Ascending aorta (tissue), 2 donors: ENCODE results near the gene SOX5. TPM values are rescaled to one million over a fixed set of nuclear protein-coding genes. Genes with fewer than 3 reads are reported as not detected.

Source experiments
- DNase-seq, 2 donors: peaks; one replicate each; pipeline ENCODE4 v3.0.0-alpha.2; 2019; ENCODE audit warnings: low spot score in 2 of 2
- H3K27ac ChIP-seq, 2 donors: fragments of 200-600 bp; sonication (generic); one replicate each; pipeline ENCODE4 v1.5.1; 2016 to 2017; ENCODE audit warnings: mild to moderate bottlenecking in 1 of 2
- H3K27me3 ChIP-seq: fragments of 200-600 bp; sonication (generic); one replicate; pipeline ENCODE4 v1.5.1; 2017
- H3K36me3 ChIP-seq, 2 donors: fragments of 200-600 bp; sonication (generic); one replicate each; pipeline ENCODE4 v1.5.1; 2016
- H3K4me1 ChIP-seq, 2 donors: fragments of 200-600 bp; sonication (generic); one replicate each; pipeline ENCODE4 v1.5.1; 2016 to 2017; ENCODE audit warnings: mild to moderate bottlenecking in 1 of 2
- H3K4me3 ChIP-seq, 2 donors: fragments of 200-600 bp; sonication (generic); one replicate each; pipeline ENCODE4 v1.5.1; 2016 to 2017; ENCODE audit warnings: mild to moderate bottlenecking in 1 of 2
- H3K9me3 ChIP-seq, 2 donors: fragments of 200-600 bp; sonication (generic); one replicate each; pipeline ENCODE4 v1.5.1; 2016
- CTCF ChIP-seq, 3 experiments: fragments of 200-600 bp in 2 of 3; fragments of 450-650 bp in 1 of 3; sonication (generic) in 2 of 3; IDR thresholded peaks; one replicate each; pipeline ENCODE4 v1.5.1; 2016 to 2019; ENCODE audit warnings: antibody characterized with exemption in 3 of 3, mild to moderate bottlenecking in 1 of 3, moderate library complexity in 1 of 3
- intact Hi-C: fragments of 100-400 bp; cut with DNase I; formaldehyde crosslinking; loops from one replicate; pipeline ENCODE4 v1.15.1; 2023
- total RNA-seq: library from RNA; depleted of rRNA; stranded (reverse); fragments of >200 nt; gene quantifications from one replicate; pipeline ENCODE4 v1.1.0, GENCODE V29; 2016

SOX5 gene
- total RNA-seq, 1 donor from 2014 or later: 18.2 TPM

GRCh38 chr12:23674064-23674463 lies 275.4 kb downstream of the SOX5 start:
- Histone ChIP-seq H3K36me3 (no peaks in the 10 kb centered on the region), H3K27me3 (no peaks in the 10 kb centered on the region), H3K27ac (no peak overlapping the region), H3K4me3 (no peak overlapping the region), H3K4me1 (peaks cover 0 to 5% of the 10 kb centered on the region in 2 donors), H3K9me3 (no peaks in the 10 kb centered on the region)
- intact Hi-C loops: no loop called here
- TF ChIP-seq CTCF (IDR thresholded peaks at IDR 0.05): no peak
- no peak for DNase-seq

GRCh38 chr12:23671881-23672280 lies 277.6 kb downstream of the SOX5 start:
- no peak overlapping the region for H3K4me3 ChIP-seq
- no peaks in the 10 kb centered on the region for H3K36me3 ChIP-seq
- DNase-seq: no peak
- intact Hi-C loops: no loop called here
- no peaks in the 10 kb centered on the region for H3K9me3 ChIP-seq
- no peaks in the 10 kb centered on the region for H3K27me3 ChIP-seq
- H3K4me1 ChIP-seq: peaks cover 0 to 5% of the 10 kb centered on the region in 2 donors
- TF ChIP-seq CTCF (IDR thresholded peaks at IDR 0.05): no peak
- no peak overlapping the region for H3K27ac ChIP-seq

GRCh38 chr12:23670684-23671083 lies 278.8 kb downstream of the SOX5 start:
- no peak for DNase-seq
- Histone ChIP-seq H3K9me3 (no peaks in the 10 kb centered on the region), H3K27ac (no peak overlapping the region), H3K4me1 (peaks cover 0 to 5% of the 10 kb centered on the region in 2 donors), H3K27me3 (no peaks in the 10 kb centered on the region), H3K4me3 (no peak overlapping the region), H3K36me3 (no peaks in the 10 kb centered on the region)
- no peak for TF ChIP-seq CTCF (IDR thresholded peaks at IDR 0.05)
- intact Hi-C loops: no loop called here

- Histone ChIP-seq H3K4me1 (peaks cover 0 to 5% of the 10 kb centered on the region in 2 donors), H3K27ac (no peak overlapping the region)
- no peak for DNase-seq
These were observed 279.8 kb downstream of the SOX5 start for GRCh38 chr12:23669691-23670090.

GRCh38 chr12:23666866-23667265 lies 282.6 kb downstream of the SOX5 start:
- no peak for DNase-seq
- Histone ChIP-seq H3K4me3 (no peak overlapping the region), H3K27me3 (no peaks in the 10 kb centered on the region), H3K4me1 (peaks cover 0 to under 1% of the 10 kb centered on the region in 2 donors), H3K9me3 (no peaks in the 10 kb centered on the region), H3K36me3 (no peaks in the 10 kb centered on the region), H3K27ac (no peak overlapping the region)
- TF ChIP-seq CTCF (IDR thresholded peaks at IDR 0.05): no peak
- intact Hi-C loops: no loop called here

More at GRCh38 chr12:23669691-23670090, 279.8 kb downstream of the SOX5 start:
- intact Hi-C loops: no loop called here
- TF ChIP-seq CTCF (IDR thresholded peaks at IDR 0.05): no peak
- no peaks in the 10 kb centered on the region for H3K27me3 ChIP-seq
- no peaks in the 10 kb centered on the region for H3K36me3 ChIP-seq
- H3K4me3 ChIP-seq: no peak overlapping the region
- H3K9me3 ChIP-seq: no peaks in the 10 kb centered on the region

GRCh38 chr12:23662966-23663365 lies 286.5 kb downstream of the SOX5 start:
- DNase-seq: no peak
- Histone ChIP-seq H3K27me3 (no peaks in the 10 kb centered on the region), H3K4me3 (no peak overlapping the region), H3K27ac (no peak overlapping the region), H3K36me3 (no peaks in the 10 kb centered on the region), H3K9me3 (no peaks in the 10 kb centered on the region), H3K4me1 (no peaks in the 10 kb centered on the region)
- intact Hi-C loops: no loop called here
- TF ChIP-seq CTCF (IDR thresholded peaks at IDR 0.05): no peak
